NCI-H69 (cell line): ENCODE results near the gene AVEN.
"Not testable (repeated sequence)": the region's sequence is repeated elsewhere in the genome, so short reads cannot be mapped to it uniquely, and the experiment has no call there.

Source experiments
- DNase-seq: peaks from one replicate; lab custom pipeline; 2025; lab: John Stamatoyannopoulos, UW

Gene AVEN

DNA sequence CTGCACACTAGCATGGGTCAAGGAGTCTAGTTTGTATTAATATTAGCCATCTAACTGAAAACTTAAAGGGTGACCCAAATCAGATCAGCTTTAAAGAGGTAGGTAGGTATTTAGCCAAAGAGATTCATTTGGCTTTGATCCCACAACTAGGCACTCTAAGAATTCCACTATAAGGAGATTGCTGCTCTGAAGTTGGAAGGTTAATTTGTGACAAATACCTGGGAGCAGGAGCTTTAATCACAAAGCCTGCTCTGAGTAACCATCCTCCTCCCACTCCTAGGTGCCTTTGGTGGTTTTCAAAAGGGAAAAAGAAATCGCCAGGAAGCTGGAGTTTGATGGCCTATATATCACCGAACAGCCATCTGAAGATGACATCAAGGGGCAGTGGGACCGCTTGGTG is 191.0 kb downstream of the AVEN start:
- no peak for DNase-seq

GRCh38 chr15:33846862-33847261 is 192.1 kb downstream of the AVEN start:
- DNase-seq, result no peak

DNA sequence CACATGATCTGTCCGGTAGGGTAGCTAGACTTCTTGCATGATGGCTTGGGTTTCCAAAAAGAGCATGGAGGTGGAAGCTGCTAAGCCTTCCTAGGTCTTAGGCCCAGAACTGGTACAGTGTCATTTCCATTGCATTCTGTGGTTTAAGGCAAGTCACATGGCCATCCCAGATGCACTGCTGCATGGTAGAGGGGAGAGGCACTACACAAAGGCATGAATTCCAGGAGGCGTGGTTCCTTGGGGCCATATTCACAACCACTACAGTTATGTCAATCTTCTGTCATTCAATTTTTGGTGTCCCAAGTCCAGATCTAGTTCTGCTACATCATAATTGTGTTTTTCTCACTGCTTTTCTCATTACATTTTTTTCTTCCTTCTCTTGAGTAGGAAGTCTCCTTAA is 192.9 kb downstream of the AVEN start:
- no peak for DNase-seq

DNA sequence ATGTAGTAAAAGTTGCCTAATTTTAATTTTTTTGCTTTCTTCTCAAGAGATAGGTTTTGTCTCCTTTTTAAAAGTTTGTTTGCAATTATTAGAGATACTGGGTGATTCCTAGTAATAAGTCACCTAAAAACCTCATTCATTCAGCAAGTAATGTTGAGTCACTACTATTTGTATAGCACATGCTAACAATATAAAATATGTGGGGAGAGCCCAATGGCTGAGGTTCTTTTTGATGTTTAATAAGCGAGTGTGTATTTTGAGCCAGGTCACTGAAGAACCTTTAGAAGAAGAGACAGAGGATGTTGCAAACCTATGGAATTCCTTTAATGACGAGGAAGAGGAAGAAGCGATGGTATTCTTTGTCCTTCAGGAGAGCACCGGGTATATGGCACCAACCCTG is 194.4 kb downstream of the AVEN start:
- no peak for DNase-seq

DNA sequence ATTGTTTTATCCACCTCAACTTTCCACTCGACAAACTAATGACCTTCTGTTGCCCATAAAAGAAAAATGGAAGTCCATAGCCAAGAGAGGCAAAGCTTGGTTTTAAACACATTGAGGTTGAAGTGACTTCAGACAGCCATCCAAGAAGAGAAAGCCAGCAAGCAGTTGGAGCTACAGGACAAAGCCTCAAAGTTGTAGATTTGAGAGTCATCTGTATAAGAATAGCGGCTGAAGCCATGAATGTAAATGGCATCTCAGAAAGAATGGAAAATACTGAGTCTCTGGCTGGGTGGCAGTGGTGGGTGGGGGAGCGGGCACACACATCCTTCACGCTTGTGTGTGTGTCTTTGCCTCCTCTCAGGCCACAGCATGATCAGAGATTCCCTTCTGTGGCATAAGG is 194.8 kb downstream of the AVEN start:
- no peak for DNase-seq

GRCh38 chr15:33840615-33841014 is 198.4 kb downstream of the AVEN start:
- no peak for DNase-seq

GRCh38 chr15:33839540-33839939 is 199.5 kb downstream of the AVEN start:
- DNase-seq, result no peak

DNA sequence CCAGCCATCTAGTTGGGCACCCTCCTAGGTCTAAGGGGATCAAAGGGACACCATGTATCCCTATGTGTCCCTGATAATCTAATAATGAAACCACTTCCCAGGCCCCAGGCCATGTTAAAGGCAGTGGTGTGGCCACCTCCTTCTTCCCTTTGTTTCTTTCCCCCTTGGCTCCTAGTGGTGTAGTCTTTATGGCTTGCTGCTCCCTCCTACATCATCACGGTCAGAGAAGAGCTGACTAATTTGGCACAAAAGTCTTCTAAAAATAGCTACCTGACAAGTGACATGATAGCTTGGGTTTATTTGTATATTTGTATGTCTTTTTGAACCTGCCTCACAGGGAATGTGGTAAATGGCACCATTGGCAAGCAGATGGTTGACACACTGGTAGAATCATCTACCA is 201.7 kb downstream of the AVEN start:
- no peak for DNase-seq

- DNase-seq, result no peak
Observed at GRCh38 chr15:33834892-33835743, 203.9 kb downstream of the AVEN start.

DNA sequence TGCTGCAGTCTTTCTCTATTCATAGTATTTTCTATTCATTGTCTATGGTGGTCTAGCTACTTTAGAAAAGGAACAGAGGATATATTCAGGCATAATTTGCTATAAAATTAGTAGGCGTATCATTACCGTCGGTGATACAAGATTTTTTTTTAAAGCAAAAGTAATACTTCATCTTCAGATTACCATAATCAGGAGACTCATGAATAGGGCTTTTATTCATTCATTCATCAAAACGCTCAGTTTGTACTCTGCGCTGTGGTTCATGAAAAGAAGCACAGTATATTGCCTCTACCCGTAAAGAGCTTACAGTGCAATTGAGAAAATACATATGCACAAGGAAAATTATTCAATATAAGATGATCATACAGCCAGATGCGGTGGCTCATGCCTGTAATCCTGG is 207.4 kb downstream of the AVEN start:
- DNase-seq, result no peak

DNA sequence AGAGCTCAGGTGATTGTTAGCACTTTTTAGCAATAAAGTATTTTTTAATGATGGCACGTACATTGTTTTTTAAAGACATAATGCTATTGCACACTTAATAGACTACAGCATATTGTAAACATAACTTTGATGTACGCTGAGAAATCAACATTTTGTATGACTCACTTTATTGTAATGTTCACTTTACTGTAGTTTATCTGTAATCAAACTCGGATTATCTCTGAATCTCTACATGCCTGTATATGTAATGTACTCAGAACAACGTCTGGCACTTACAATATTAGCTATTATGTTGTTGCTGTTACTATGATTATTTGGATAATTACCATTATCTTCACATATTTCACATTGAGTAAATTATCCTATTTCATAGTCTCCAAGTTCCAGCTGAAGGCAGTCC is 208.7 kb downstream of the AVEN start:
- DNase-seq, result no peak

DNA sequence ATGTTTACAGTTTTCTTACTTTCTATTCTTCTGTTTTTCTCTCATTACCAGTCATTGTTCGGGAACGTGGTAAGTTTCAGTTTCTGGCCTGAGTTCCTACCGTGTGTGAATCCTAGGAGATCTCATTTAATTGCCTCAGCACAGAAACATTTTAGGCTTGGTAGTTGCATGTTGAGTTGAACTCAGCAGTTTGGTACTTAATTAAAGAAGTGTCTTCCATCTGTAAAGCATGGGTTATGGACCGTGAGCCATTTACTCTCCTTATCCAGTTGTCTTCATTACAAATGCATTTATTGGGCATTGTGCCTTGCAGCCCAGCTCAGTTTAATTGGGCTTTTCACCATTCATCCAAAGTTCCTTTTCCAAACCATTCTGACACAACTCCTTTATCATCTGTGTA is 212.8 kb downstream of the AVEN start:
- no peak for DNase-seq

GRCh38 chr15:33825453-33825852 is 213.6 kb downstream of the AVEN start:
- DNase-seq, result no peak

GRCh38 chr15:33823119-33823518 is 215.9 kb downstream of the AVEN start:
- no peak for DNase-seq

- DNase-seq, result no peak
Observed at GRCh38 chr15:33822479-33822878, 216.5 kb downstream of the AVEN start.

DNA sequence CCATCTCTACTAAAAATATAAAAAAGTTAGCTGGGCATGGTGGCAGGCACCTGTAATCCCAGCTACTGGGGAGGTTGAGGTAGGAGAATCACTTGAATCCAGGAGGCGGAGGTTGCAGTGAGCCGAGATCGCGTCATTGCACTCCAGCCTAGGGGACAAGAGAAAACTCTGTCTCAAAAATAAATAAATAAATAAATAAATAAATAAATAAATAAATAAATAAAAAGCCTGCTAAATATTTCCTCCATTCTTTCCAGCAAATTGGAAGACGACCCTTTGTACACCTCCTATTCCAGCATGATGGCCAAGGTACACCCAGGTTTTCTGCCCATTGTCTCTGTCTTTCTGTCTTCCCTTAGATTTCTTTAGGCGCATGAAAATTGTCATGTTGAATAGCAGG is 219.5 kb downstream of the AVEN start:
- not testable (repeated sequence) for DNase-seq
